IMR-90 (cell line): Measurements from ENCODE around the gene LARGE2. TPM values are rescaled to one million over a fixed set of nuclear protein-coding genes. Genes with fewer than 3 reads are reported as not detected.

Experiments used
- ATAC-seq: fragments of 200-7000 bp; cut with Tn5 transposase; 2 replicates; pipeline ENCODE4 v1.9.1; 2020; ENCODE audit warnings: low read depth, mild to moderate bottlenecking, moderate library complexity
- BruUV-seq: library from RNA; stranded (reverse); fragments of 400-500 nt; replicated peaks from 2 replicates; lab custom pipeline; 2021; lab: Mats Ljungman, UMichigan
- CTCF ChIA-PET: fragments of 300-600 bp; formaldehyde crosslinking; extraction: SDS; loops from one replicate; lab custom pipeline; 2021; ENCODE audit warnings: antibody characterized with exemption; lab: Yijun Ruan, JAX
- POLR2A ChIA-PET: fragments of 300-600 bp; sonication (Branson Sonifier 250); formaldehyde crosslinking; loops from one replicate; lab custom pipeline; 2022; ENCODE audit warnings: antibody characterized with exemption; ENCODE audit not compliant: unreplicated experiment; lab: Charles Lee
- DNase-seq: peaks from one replicate; pipeline ENCODE4 v3.0.0; 2013
- H2AFZ ChIP-seq: replicated peaks from 2 replicates; pipeline ENCODE3; 2013; ENCODE audit warnings: low read length, mild to moderate bottlenecking; ENCODE audit not compliant: poor library complexity
- H2AK5ac ChIP-seq: 2 replicates; pipeline ENCODE4 v1.6.1; 2013; ENCODE audit warnings: low read depth, low read length, inconsistent platforms
- H2AK9ac ChIP-seq: replicated peaks from 2 replicates; pipeline ENCODE3; 2013; ENCODE audit warnings: mild to moderate bottlenecking, low read depth, low read length, moderate library complexity; ENCODE audit not compliant: poor library complexity
- H2BK120ac ChIP-seq: 2 replicates; pipeline ENCODE4 v1.6.1; 2013; ENCODE audit warnings: low read depth, low read length, inconsistent platforms
- H2BK15ac ChIP-seq: 3 replicates; pipeline ENCODE4 v1.6.1; 2013; ENCODE audit warnings: low read depth, low read length, inconsistent platforms
- H2BK20ac ChIP-seq: 2 replicates; pipeline ENCODE4 v1.6.1; 2013; ENCODE audit warnings: low read depth, mild to moderate bottlenecking, inconsistent platforms, low read length, moderate library complexity
- H2BK5ac ChIP-seq: 2 replicates; pipeline ENCODE4 v1.6.1; 2013; ENCODE audit warnings: mild to moderate bottlenecking, low read depth, low read length, inconsistent platforms; ENCODE audit not compliant: poor library complexity, severe bottlenecking
- H3K14ac ChIP-seq: replicated peaks from 2 replicates; pipeline ENCODE4 v1.6.1; 2013; ENCODE audit warnings: low read depth, low read length, inconsistent platforms
- H3K18ac ChIP-seq: 2 replicates; pipeline ENCODE4 v1.6.1; 2013; ENCODE audit warnings: low read depth, low read length, control low read depth
- H3K23ac ChIP-seq: 2 replicates; pipeline ENCODE4 v1.6.1; 2013; ENCODE audit warnings: low read depth, low read length, inconsistent platforms
- H3K27ac ChIP-seq: 2 replicates; pipeline ENCODE4 v1.5.1; 2013; ENCODE audit warnings: mild to moderate bottlenecking, control low read depth, low read length; ENCODE audit not compliant: insufficient read depth
- H3K27me3 ChIP-seq: 2 replicates; pipeline ENCODE4 v1.6.1; 2013; ENCODE audit warnings: low read length; ENCODE audit not compliant: control insufficient read depth, insufficient read depth
- H3K36me3 ChIP-seq: 2 replicates; pipeline ENCODE4 v1.6.1; 2013; ENCODE audit warnings: low read length, mixed read lengths; ENCODE audit not compliant: control insufficient read depth, insufficient read depth
- H3K4ac ChIP-seq: 2 replicates; pipeline ENCODE4 v1.6.1; 2013; ENCODE audit warnings: low read depth, low read length, inconsistent platforms
- H3K4me1 ChIP-seq: 2 replicates; pipeline ENCODE4 v1.6.1; 2013; ENCODE audit warnings: low read length, mixed read lengths; ENCODE audit not compliant: control insufficient read depth, insufficient read depth
- H3K4me2 ChIP-seq: 2 replicates; pipeline ENCODE4 v1.6.1; 2013; ENCODE audit warnings: low read depth, mild to moderate bottlenecking, control low read depth, low read length, moderate library complexity
- H3K4me3 ChIP-seq: 2 replicates; pipeline ENCODE4 v1.5.1; 2013; ENCODE audit warnings: low read depth, mild to moderate bottlenecking, control low read depth, low read length, moderate library complexity; ENCODE audit not compliant: insufficient read depth
- H3K56ac ChIP-seq: 2 replicates; pipeline ENCODE4 v1.6.1; 2013; ENCODE audit warnings: low read length, inconsistent platforms; ENCODE audit not compliant: insufficient read depth; ENCODE audit errors: extremely low read depth
- H3K79me1 ChIP-seq, 2 experiments: 2 replicates each; pipeline ENCODE4 v1.6.1; 2013; ENCODE audit warnings: low read length in 2 of 2, inconsistent platforms in 1 of 2, low read depth in 1 of 2
- H3K9ac ChIP-seq: 2 replicates; pipeline ENCODE4 v1.6.1; 2013; ENCODE audit warnings: low read depth, low read length, control low read depth
- H3K9me1 ChIP-seq: 2 replicates; pipeline ENCODE4 v1.6.1; 2013; ENCODE audit warnings: low read length, inconsistent platforms; ENCODE audit not compliant: insufficient read depth
- H3K9me3 ChIP-seq: 2 replicates; pipeline ENCODE4 v1.6.1; 2013; ENCODE audit warnings: low read length; ENCODE audit not compliant: control insufficient read depth, insufficient read depth
- H4K20me1 ChIP-seq: 2 replicates; pipeline ENCODE4 v1.6.1; 2013; ENCODE audit warnings: low read length, inconsistent platforms; ENCODE audit not compliant: insufficient read depth
- H4K5ac ChIP-seq: 2 replicates; pipeline ENCODE4 v1.6.1; 2013; ENCODE audit warnings: mild to moderate bottlenecking, low read depth, low read length, control low read depth
- H4K8ac ChIP-seq, 2 experiments: 2 replicates each; pipeline ENCODE4 v1.6.1; 2013; ENCODE audit warnings: low read depth in 2 of 2, low read length in 2 of 2, control low read depth in 1 of 2, inconsistent platforms in 1 of 2
- H4K91ac ChIP-seq: 2 replicates; pipeline ENCODE4 v1.6.1; 2013; ENCODE audit warnings: low read depth, low read length, inconsistent platforms; ENCODE audit not compliant: insufficient read depth
- BHLHE40 ChIP-seq: fragments of 150-350 bp; IDR thresholded peaks from 2 replicates; pipeline ENCODE4 v1.6.1; 2016; ENCODE audit warnings: mild to moderate bottlenecking, low read depth, low read length
- CEBPB ChIP-seq: IDR thresholded peaks from 2 replicates; pipeline ENCODE4 v1.6.1; 2012; ENCODE audit warnings: low read depth, low read length, improper control_type of control experiment
- CHD1 ChIP-seq: IDR thresholded peaks from 2 replicates; pipeline ENCODE4 v1.6.1; 2012; ENCODE audit warnings: low read depth, low read length, improper control_type of control experiment
- ELK1 ChIP-seq: fragments of 150-350 bp; IDR thresholded peaks from 2 replicates; pipeline ENCODE4 v1.6.1; 2016; ENCODE audit warnings: low read depth, mild to moderate bottlenecking, low read length, moderate library complexity, borderline replicate concordance
- FOS ChIP-seq: fragments of 150-350 bp; IDR thresholded peaks from 2 replicates; pipeline ENCODE4 v1.6.1; 2016; ENCODE audit warnings: low read depth, low read length
- MAFK ChIP-seq: IDR thresholded peaks from 2 replicates; pipeline ENCODE4 v1.6.1; 2012; ENCODE audit warnings: low read depth, low read length, improper control_type of control experiment
- MAZ ChIP-seq: IDR thresholded peaks from 2 replicates; pipeline ENCODE4 v1.6.1; 2012; ENCODE audit warnings: low read depth, mild to moderate bottlenecking, low read length, improper control_type of control experiment, moderate library complexity, borderline replicate concordance
- MXI1 ChIP-seq: IDR thresholded peaks from 2 replicates; pipeline ENCODE4 v1.6.1; 2012; ENCODE audit warnings: low read depth, mild to moderate bottlenecking, low read length, moderate library complexity, borderline replicate concordance
- NFE2L2 ChIP-seq: fragments of 150-350 bp; IDR thresholded peaks from 2 replicates; pipeline ENCODE4 v1.6.1; 2016; ENCODE audit warnings: low read depth, mild to moderate bottlenecking, low read length
- POLR2A ChIP-seq: IDR thresholded peaks from 2 replicates; pipeline ENCODE4 v1.6.1; 2012; ENCODE audit warnings: mild to moderate bottlenecking, low read depth, low read length
- RAD21 ChIP-seq: IDR thresholded peaks from 2 replicates; pipeline ENCODE4 v1.6.1; 2012; ENCODE audit warnings: low read length, improper control_type of control experiment
- RCOR1 ChIP-seq: IDR thresholded peaks from 2 replicates; pipeline ENCODE4 v1.6.1; 2012; ENCODE audit warnings: mild to moderate bottlenecking, low read length, improper control_type of control experiment; ENCODE audit not compliant: insufficient replicate concordance
- RFX5 ChIP-seq: IDR thresholded peaks from 2 replicates; pipeline ENCODE4 v1.8.0; 2012; ENCODE audit warnings: low read depth, mild to moderate bottlenecking, low read length, moderate library complexity
- SMC3 ChIP-seq: fragments of 150-350 bp; IDR thresholded peaks from 2 replicates; pipeline ENCODE4 v1.6.1; 2016; ENCODE audit warnings: low read depth, mild to moderate bottlenecking, antibody characterized with exemption, low read length, moderate library complexity
- USF2 ChIP-seq: fragments of 150-350 bp; IDR thresholded peaks from 2 replicates; pipeline ENCODE4 v1.6.1; 2017; ENCODE audit warnings: mild to moderate bottlenecking, antibody characterized with exemption, low read length, low read depth
- WGBS, 2 experiments: methylation state at CpG; one replicate each; pipeline versions ENCODE4 v1.1.5 to v1.1.7; 2013; ENCODE audit warnings: missing lambda C conversion rate in 2 of 2; ENCODE audit not compliant: insufficient read length in 1 of 2; ENCODE audit errors: extremely low coverage in 2 of 2; 5-methylcytosine and 5-hydroxymethylcytosine counted together
- dilution Hi-C: fragments of 300-500 bp; cut with HindIII; formaldehyde crosslinking; loops from one replicate; pipeline ENCODE4 v1.14.3; 2018; ENCODE audit warnings: low sequenced_read_pairs; ENCODE audit not compliant: unreplicated experiment
- in situ Hi-C: fragments of 300-500 bp; cut with MboI; formaldehyde crosslinking; loops from 3 replicates; pipeline ENCODE4 v1.14.3; 2019; ENCODE audit warnings: low sequenced_read_pairs, inconsistent platforms, mixed read lengths
- intact Hi-C: fragments of 100-400 bp; cut with micrococcal nuclease; formaldehyde crosslinking; loops from 2 replicates; pipeline ENCODE4 v1.10.0; 2022
- polyA plus RNA-seq, 3 experiments: library from polyadenylated mRNA; depleted of rRNA; stranded (reverse); fragments of >200 nt; gene quantifications; 2 replicates each; pipeline ENCODE4 v1.2.3, GENCODE V29; 2012; ENCODE audit warnings: low replicate concordance in 1 of 3
- total RNA-seq: library from RNA; depleted of rRNA; stranded (reverse); fragments of >200 nt; gene quantifications from 2 replicates; pipeline ENCODE4 v1.2.3, GENCODE V29; 2012
- TF ChIP-seq, protein P1 (sequence below): conservative IDR thresholded peaks from 2 replicates; pipeline ENCODE4 v1.5.1; 2012; ENCODE audit warnings: mild to moderate bottlenecking, low read depth, low read length, improper control_type of control experiment

The LARGE2 gene
- total and polyA plus RNA-seq, 2 of the 4 experiments (the other 2 are of a cell fraction), result 0.03 TPM; not detected in 1

DNA sequence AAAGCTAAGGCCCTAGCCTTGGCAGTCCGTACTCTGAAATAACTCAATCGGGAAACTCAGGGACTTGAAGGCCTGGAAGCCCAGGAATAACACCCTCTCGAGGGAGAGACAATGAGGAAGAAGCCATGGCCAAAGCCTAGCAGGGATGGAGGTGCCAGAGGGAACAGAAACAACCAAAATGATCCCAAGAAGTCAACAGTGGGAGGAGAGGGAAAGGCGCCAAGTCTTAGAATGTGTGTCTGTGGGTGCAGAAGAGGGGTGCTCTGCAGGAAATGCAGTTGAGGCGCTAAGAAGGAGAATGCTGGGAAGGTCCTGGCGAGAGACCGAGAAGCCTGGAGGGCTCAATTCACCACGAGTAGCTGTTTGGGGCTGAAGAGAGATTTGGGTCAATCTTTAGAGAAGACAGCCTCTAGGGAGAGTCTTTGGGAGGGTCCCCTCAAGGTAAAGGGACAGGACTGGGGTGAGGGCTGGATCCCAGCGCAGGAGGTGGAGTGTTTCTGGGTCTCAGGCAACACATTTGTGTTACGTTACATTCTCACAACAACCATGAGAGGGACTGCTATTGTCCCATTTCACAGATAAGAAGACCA lies 37.8 kb upstream of the LARGE2 start:
- intact Hi-C loops, result no loop called here
- 84% methylated on average over 8 of the region's 10 CpGs; no CpG with 5 or more reads in 1 of the 2 experiments for WGBS, 2 experiments
- no peak overlapping the region for H4K8ac ChIP-seq
- H2AK9ac ChIP-seq, result no peak overlapping the region
- no peak overlapping the region for H2BK15ac ChIP-seq
- H3K18ac ChIP-seq, result no peak overlapping the region
- no peak overlapping the region for H2BK20ac ChIP-seq
- ChIA-PET POLR2A (no interaction called here), CTCF (no interaction called here)
- H2BK120ac ChIP-seq, result no peak overlapping the region
- no peak for DNase-seq
- no peak overlapping the region for H3K4me3 ChIP-seq
- ATAC-seq, result no peak
- H4K91ac ChIP-seq, result no peak overlapping the region
- peaks cover 2% of the 10 kb centered on the region; the same call in 1 of the 2 replicates for H3K4me1 ChIP-seq
- no peak overlapping the region for H3K23ac ChIP-seq
- H3K56ac ChIP-seq, result no peak overlapping the region; the same call in 1 of the 2 replicates
- no peak overlapping the region for H3K4me2 ChIP-seq
- H3K36me3 ChIP-seq, result peaks cover 18% of the 10 kb centered on the region
- no peak overlapping the region for H3K27ac ChIP-seq
- TF ChIP-seq MXI1, result no peak
- TF ChIP-seq MAZ, result no peak
- TF ChIP-seq ELK1, result no peak
- TF ChIP-seq USF2, result no peak
- TF ChIP-seq RFX5, result no peak
- no peak for TF ChIP-seq RAD21
- no peak for TF ChIP-seq NFE2L2
- no peak for TF ChIP-seq SMC3
- no peak for TF ChIP-seq POLR2A
- TF ChIP-seq MAFK, result no peak
- no peak for TF ChIP-seq CEBPB
- TF ChIP-seq FOS, result no peak
- no peak for TF ChIP-seq CHD1
- TF ChIP-seq, protein P1, sequence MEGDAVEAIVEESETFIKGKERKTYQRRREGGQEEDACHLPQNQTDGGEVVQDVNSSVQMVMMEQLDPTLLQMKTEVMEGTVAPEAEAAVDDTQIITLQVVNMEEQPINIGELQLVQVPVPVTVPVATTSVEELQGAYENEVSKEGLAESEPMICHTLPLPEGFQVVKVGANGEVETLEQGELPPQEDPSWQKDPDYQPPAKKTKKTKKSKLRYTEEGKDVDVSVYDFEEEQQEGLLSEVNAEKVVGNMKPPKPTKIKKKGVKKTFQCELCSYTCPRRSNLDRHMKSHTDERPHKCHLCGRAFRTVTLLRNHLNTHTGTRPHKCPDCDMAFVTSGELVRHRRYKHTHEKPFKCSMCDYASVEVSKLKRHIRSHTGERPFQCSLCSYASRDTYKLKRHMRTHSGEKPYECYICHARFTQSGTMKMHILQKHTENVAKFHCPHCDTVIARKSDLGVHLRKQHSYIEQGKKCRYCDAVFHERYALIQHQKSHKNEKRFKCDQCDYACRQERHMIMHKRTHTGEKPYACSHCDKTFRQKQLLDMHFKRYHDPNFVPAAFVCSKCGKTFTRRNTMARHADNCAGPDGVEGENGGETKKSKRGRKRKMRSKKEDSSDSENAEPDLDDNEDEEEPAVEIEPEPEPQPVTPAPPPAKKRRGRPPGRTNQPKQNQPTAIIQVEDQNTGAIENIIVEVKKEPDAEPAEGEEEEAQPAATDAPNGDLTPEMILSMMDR, result no peak
- no peak for TF ChIP-seq BHLHE40
- TF ChIP-seq RCOR1, result no peak
- peaks cover 20% of the 10 kb centered on the region for H3K27me3 ChIP-seq
- H4K20me1 ChIP-seq, result peaks cover 27% of the 10 kb centered on the region
- H2BK5ac ChIP-seq, result no peak overlapping the region
- no peak overlapping the region for H2AFZ ChIP-seq
- peaks cover 4% of the 10 kb centered on the region; the same call in 1 of the 2 replicates for H3K9me1 ChIP-seq
- in situ Hi-C loops, result no loop called here
- H3K9me3 ChIP-seq, result no peaks in the 10 kb centered on the region
- H4K5ac ChIP-seq, result no peak overlapping the region
- no TSS peak for BruUV-seq
- dilution Hi-C loops, result no loop called here
- H3K4ac ChIP-seq, result no peak overlapping the region
- no peak overlapping the region for H3K14ac ChIP-seq
- H3K9ac ChIP-seq, result no peak overlapping the region
- peaks cover 0 to 3% of the 10 kb centered on the region in 2 experiments; a peak in 1 of 4 replicates for H3K79me1 ChIP-seq
- no peak overlapping the region for H2AK5ac ChIP-seq
